H9 (cell line): ENCODE data around the gene TMEM108. TPM values are rescaled to one million over a fixed set of nuclear protein-coding genes. Genes with fewer than 3 reads are reported as not detected.

Experiments
- DNase-seq: peaks from one replicate; pipeline ENCODE4 v3.0.0-alpha.2; 2017
- H2AFZ ChIP-seq: one replicate; pipeline ENCODE4 v1.6.1; 2013; ENCODE audit warnings: mild to moderate bottlenecking, low read length, control low read depth, moderate library complexity
- H2AK5ac ChIP-seq: 2 replicates; pipeline ENCODE4 v1.6.1; 2013; ENCODE audit warnings: low read length, control low read depth, mixed read lengths; ENCODE audit not compliant: insufficient read length
- H2BK120ac ChIP-seq: one replicate; pipeline ENCODE4 v1.6.1; 2013; ENCODE audit warnings: low read depth, mild to moderate bottlenecking, low read length, control low read depth, inconsistent platforms; ENCODE audit not compliant: poor library complexity, severe bottlenecking
- H2BK12ac ChIP-seq: 2 replicates; pipeline ENCODE4 v1.6.1; 2013; ENCODE audit warnings: low read length, control low read depth, mixed read lengths, low read depth; ENCODE audit not compliant: insufficient read length
- H2BK15ac ChIP-seq: 2 replicates; pipeline ENCODE4 v1.6.1; 2013; ENCODE audit warnings: low read depth, low read length, control low read depth
- H2BK20ac ChIP-seq: one replicate; pipeline ENCODE4 v1.6.1; 2013; ENCODE audit warnings: low read depth, mild to moderate bottlenecking, low read length, control low read depth, inconsistent platforms; ENCODE audit not compliant: poor library complexity, severe bottlenecking
- H2BK5ac ChIP-seq: 2 replicates; pipeline ENCODE4 v1.6.1; 2013; ENCODE audit warnings: low read length, control low read depth, mixed read lengths; ENCODE audit not compliant: insufficient read length
- H3K14ac ChIP-seq: 2 replicates; pipeline ENCODE4 v1.6.1; 2013; ENCODE audit warnings: low read length, control low read depth; ENCODE audit not compliant: insufficient read depth
- H3K18ac ChIP-seq: 2 replicates; pipeline ENCODE4 v1.6.1; 2013; ENCODE audit warnings: low read depth, mild to moderate bottlenecking, mixed read lengths, low read length, control low read depth; ENCODE audit not compliant: insufficient read length
- H3K23ac ChIP-seq: 2 replicates; pipeline ENCODE4 v1.6.1; 2013; ENCODE audit warnings: low read length, control low read depth, mixed read lengths, low read depth; ENCODE audit not compliant: insufficient read length
- H3K23me2 ChIP-seq: 2 replicates; pipeline ENCODE4 v1.6.1; 2013; ENCODE audit warnings: low read depth, mild to moderate bottlenecking, mixed read lengths, low read length, control low read depth; ENCODE audit not compliant: insufficient read length, poor library complexity, severe bottlenecking
- H3K27ac ChIP-seq: 2 replicates; pipeline ENCODE4 v1.5.1; 2013; ENCODE audit warnings: low read length, control low read depth, mixed read lengths, low read depth; ENCODE audit not compliant: insufficient read length
- H3K27me3 ChIP-seq: 2 replicates; pipeline ENCODE4 v1.6.1; 2013; ENCODE audit warnings: low read length, control low read depth, inconsistent platforms; ENCODE audit not compliant: insufficient read depth
- H3K4ac ChIP-seq: 2 replicates; pipeline ENCODE4 v1.6.1; 2013; ENCODE audit warnings: low read depth, mild to moderate bottlenecking, control low read depth, inconsistent platforms, low read length, moderate library complexity
- H3K4me1 ChIP-seq: 2 replicates; pipeline ENCODE4 v1.6.1; 2013; ENCODE audit warnings: low read length, control low read depth, inconsistent platforms; ENCODE audit not compliant: insufficient read depth
- H3K4me2 ChIP-seq: 2 replicates; pipeline ENCODE4 v1.6.1; 2013; ENCODE audit warnings: low read length, control low read depth, mixed read lengths; ENCODE audit not compliant: insufficient read length, insufficient read depth
- H3K56ac ChIP-seq: 2 replicates; pipeline ENCODE4 v1.6.1; 2013; ENCODE audit warnings: low read depth, mild to moderate bottlenecking, mixed read lengths, low read length, control low read depth; ENCODE audit not compliant: insufficient read length
- H3K79me1 ChIP-seq: 2 replicates; pipeline ENCODE4 v1.6.1; 2013; ENCODE audit warnings: low read depth, mild to moderate bottlenecking, moderate library complexity, low read length, control low read depth, inconsistent platforms; ENCODE audit not compliant: insufficient read depth, poor library complexity, severe bottlenecking
- H3K79me2 ChIP-seq: 2 replicates; pipeline ENCODE4 v1.6.1; 2013; ENCODE audit warnings: low read length, control low read depth, inconsistent platforms; ENCODE audit not compliant: insufficient read depth
- H3K9ac ChIP-seq: 2 replicates; pipeline ENCODE4 v1.6.1; 2013; ENCODE audit warnings: low read length, control low read depth, mixed read lengths; ENCODE audit not compliant: insufficient read length; ENCODE audit errors: extremely low read depth
- H3K9me3 ChIP-seq: one replicate; pipeline ENCODE4 v1.6.1; 2013; ENCODE audit warnings: low read depth, low read length, inconsistent platforms; ENCODE audit not compliant: control insufficient read depth
- H3T11ph ChIP-seq: one replicate; pipeline ENCODE4 v1.6.1; 2013; ENCODE audit warnings: mild to moderate bottlenecking, low read length, control low read depth, inconsistent platforms
- H4K20me1 ChIP-seq: one replicate; pipeline ENCODE4 v1.6.1; 2013; ENCODE audit not compliant: control insufficient read depth, insufficient read length, insufficient read depth
- H4K5ac ChIP-seq: 2 replicates; pipeline ENCODE4 v1.6.1; 2013; ENCODE audit warnings: low read depth, mild to moderate bottlenecking, mixed read lengths, low read length, control low read depth; ENCODE audit not compliant: insufficient read length
- H4K8ac ChIP-seq: replicated peaks from 2 replicates; pipeline ENCODE4 v1.6.1; 2013; ENCODE audit warnings: low read length, control low read depth, mixed read lengths, low read depth; ENCODE audit not compliant: insufficient read length
- H4K91ac ChIP-seq: 2 replicates; pipeline ENCODE4 v1.6.1; 2013; ENCODE audit warnings: low read depth, mild to moderate bottlenecking, moderate library complexity, mixed read lengths, low read length, control low read depth; ENCODE audit not compliant: insufficient read length
- H3K27ac Mint-ChIP-seq, 3 experiments: 2 replicates in 2 of 3; 3 replicates in 1 of 3; pipeline ENCODE4 v1.8.0; 2020 to 2021; ENCODE audit warnings: mixed read lengths in 3 of 3, mild to moderate bottlenecking in 1 of 3, moderate library complexity in 1 of 3
- H3K27me3 Mint-ChIP-seq: 2 replicates; pipeline ENCODE4 v1.8.0; 2021; ENCODE audit warnings: low read depth, mild to moderate bottlenecking, moderate library complexity, mixed read lengths
- H3K36me3 Mint-ChIP-seq, 3 experiments: 2 replicates in 2 of 3; 3 replicates in 1 of 3; pipeline ENCODE4 v1.8.0; 2020 to 2021; ENCODE audit warnings: low read depth in 3 of 3, mixed read lengths in 3 of 3; ENCODE audit not compliant: insufficient read depth in 1 of 3
- H3K4me1 Mint-ChIP-seq, 2 experiments: 2 replicates each; pipeline ENCODE4 v1.8.0; 2020; ENCODE audit warnings: mixed read lengths in 2 of 2
- H3K4me3 Mint-ChIP-seq, 2 experiments: 2 replicates in 1 of 2; 3 replicates in 1 of 2; pipeline ENCODE4 v1.8.0; 2020 to 2021; ENCODE audit warnings: mild to moderate bottlenecking in 2 of 2, mixed read lengths in 2 of 2, moderate library complexity in 1 of 2
- H3K9me3 Mint-ChIP-seq, 2 experiments: 2 replicates in 1 of 2; 3 replicates in 1 of 2; pipeline ENCODE4 v1.8.0; 2020; ENCODE audit warnings: mild to moderate bottlenecking in 2 of 2, mixed read lengths in 2 of 2, moderate library complexity in 1 of 2
- CTCF ChIP-seq: fragments of 200-600 bp; sonication (generic); conservative IDR thresholded peaks from 3 replicates; pipeline ENCODE4 v1.8.0; 2021; ENCODE audit warnings: antibody characterized with exemption, mild to moderate bottlenecking
- total RNA-seq: library from RNA; stranded (reverse); gene quantifications from 2 replicates; pipeline ENCODE4 v1.2.1, GENCODE V29; 2021

TMEM108 gene
- total RNA-seq, 1 experiment from 2014 or later, result 5.0 TPM

GRCh38 chr3:133246773-133247172 is 208.6 kb downstream of the TMEM108 start:
- Mint-ChIP-seq H3K36me3 (peaks cover 0 to 2% (median 0%) of the 10 kb centered on the region in 3 experiments; a peak in 2 of 7 replicates), H3K27me3 (no peaks in the 10 kb centered on the region), H3K27ac (no peak overlapping the region; a peak in 1 of 7 replicates), H3K4me1 (peaks cover 0 to 5% of the 10 kb centered on the region in 2 experiments; a peak in 2 of 4 replicates), H3K9me3 (no peaks in the 10 kb centered on the region), H3K4me3 (no peak overlapping the region)
- Histone ChIP-seq H3T11ph (no peak overlapping the region), H4K91ac (no peak overlapping the region), H4K5ac (no peak overlapping the region), H3K56ac (no peak overlapping the region), H3K4ac (no peak overlapping the region), H3K4me2 (no peak overlapping the region), H3K4me1 (no peaks in the 10 kb centered on the region), H2AFZ (no peak overlapping the region), H3K14ac (no peak overlapping the region), H3K23me2 (no peaks in the 10 kb centered on the region), H2AK5ac (no peak overlapping the region), H2BK5ac (no peak overlapping the region), H3K9ac (no peak overlapping the region), H2BK20ac (no peak overlapping the region), H4K8ac (no peak overlapping the region), H2BK120ac (no peak overlapping the region), H3K9me3 (no peaks in the 10 kb centered on the region), H2BK12ac (no peak overlapping the region), H3K79me2 (no peaks in the 10 kb centered on the region), H3K23ac (no peak overlapping the region), H4K20me1 (no peaks in the 10 kb centered on the region), H3K27ac (no peak overlapping the region), H2BK15ac (no peak overlapping the region), H3K27me3 (no peaks in the 10 kb centered on the region), H3K18ac (no peak overlapping the region), H3K79me1 (no peaks in the 10 kb centered on the region)
- DNase-seq, result no peak
- TF ChIP-seq CTCF, result no peak
